Neural cell (in vitro differentiated cells): Measurements from ENCODE around the gene RNF19B. TPM values are rescaled to one million over a fixed set of nuclear protein-coding genes. Genes with fewer than 3 reads are reported as not detected.

Experiments
- H2AFZ ChIP-seq: fragments of 200-600, 300-800 bp; sonication (generic), shearing (Covaris generic); 2 replicates; pipeline ENCODE4 v1.6.0; 2014; ENCODE audit warnings: low read depth, mild to moderate bottlenecking, antibody characterized with exemption, low read length, moderate library complexity
- H3F3A ChIP-seq: fragments of 200-600 bp; shearing (Covaris generic); 2 replicates; pipeline ENCODE4 v1.6.1; 2016; ENCODE audit warnings: mild to moderate bottlenecking, moderate library complexity, mixed read lengths, antibody characterized with exemption, low read length; ENCODE audit not compliant: insufficient read depth, poor library complexity, severe bottlenecking
- H3K27ac ChIP-seq: fragments of 200-600, 300-800 bp; sonication (generic), shearing (Covaris generic); 2 replicates; pipeline ENCODE4 v1.5.1; 2014; ENCODE audit warnings: mild to moderate bottlenecking, low read length, moderate library complexity
- H3K27me3 ChIP-seq: fragments of 300-800, 200-600 bp; sonication (generic), shearing (Covaris generic); 2 replicates; pipeline ENCODE4 v1.6.0; 2014; ENCODE audit warnings: mild to moderate bottlenecking, low read depth, low read length, moderate library complexity; ENCODE audit not compliant: insufficient read depth
- H3K36me3 ChIP-seq: fragments of 300-800, 200-600 bp; sonication (generic), shearing (Covaris generic); 2 replicates; pipeline ENCODE4 v1.5.1; 2014; ENCODE audit warnings: mild to moderate bottlenecking, antibody characterized with exemption, low read length, moderate library complexity; ENCODE audit not compliant: insufficient read depth
- H3K4me2 ChIP-seq: fragments of 300-800, 200-600 bp; sonication (generic), shearing (Covaris generic); 2 replicates; pipeline ENCODE4 v1.6.0; 2014; ENCODE audit warnings: mild to moderate bottlenecking, low read length
- H3K4me3 ChIP-seq: fragments of 300-800, 200-600 bp; sonication (generic), shearing (Covaris generic); 2 replicates; pipeline ENCODE4 v1.5.1; 2014; ENCODE audit warnings: mild to moderate bottlenecking, low read length, moderate library complexity
- H3K79me2 ChIP-seq: fragments of 200-600 bp; shearing (Covaris generic); replicated peaks from 2 replicates; pipeline ENCODE4 v1.6.0; 2014; ENCODE audit warnings: mild to moderate bottlenecking, low read length, moderate library complexity; ENCODE audit not compliant: insufficient read depth
- H3K9ac ChIP-seq: fragments of 300-800, 200-600 bp; sonication (generic), shearing (Covaris generic); 2 replicates; pipeline ENCODE4 v1.6.1; 2016; ENCODE audit warnings: mild to moderate bottlenecking, low read length, mixed read lengths
- H3K9me2 ChIP-seq: fragments of 200-600 bp; shearing (Covaris generic); 2 replicates; pipeline ENCODE4 v1.6.1; 2016; ENCODE audit warnings: mild to moderate bottlenecking, low read length, mixed read lengths; ENCODE audit not compliant: insufficient read depth
- H3K9me3 ChIP-seq: fragments of 200-600, 300-800 bp; sonication (generic), shearing (Covaris generic); 2 replicates; pipeline ENCODE4 v1.6.1; 2016; ENCODE audit warnings: mild to moderate bottlenecking, mixed run types, low read length, moderate library complexity, mixed read lengths
- H4K20me1 ChIP-seq: fragments of 200-600 bp; shearing (Covaris generic); 2 replicates; pipeline ENCODE4 v1.6.1; 2016; ENCODE audit warnings: mild to moderate bottlenecking, mixed run types; ENCODE audit not compliant: insufficient read depth
- CTCF ChIP-seq: fragments of 450-650 bp; IDR thresholded peaks from 2 replicates; pipeline ENCODE4 v1.5.1; 2014; ENCODE audit warnings: antibody characterized with exemption, mild to moderate bottlenecking, moderate library complexity; ENCODE audit not compliant: poor library complexity, severe bottlenecking
- EP300 ChIP-seq: fragments of 450-650 bp; conservative IDR thresholded peaks from 2 replicates; pipeline ENCODE4 v1.6.1; 2014; ENCODE audit warnings: antibody characterized with exemption, mild to moderate bottlenecking, moderate library complexity; ENCODE audit not compliant: poor library complexity, severe bottlenecking
- EZH2 ChIP-seq: fragments of 200-600, 300-800 bp; shearing (Covaris generic), sonication (generic); IDR thresholded peaks from 2 replicates; pipeline ENCODE4 v1.6.1; 2014; ENCODE audit warnings: antibody characterized with exemption, low read length, borderline replicate concordance, mild to moderate bottlenecking; ENCODE audit not compliant: insufficient read depth, poor library complexity, severe bottlenecking
- MXI1 ChIP-seq: fragments of 450-650 bp; conservative IDR thresholded peaks from 2 replicates; pipeline ENCODE4 v1.6.1; 2014; ENCODE audit warnings: antibody characterized with exemption, mild to moderate bottlenecking; ENCODE audit not compliant: poor library complexity, severe bottlenecking
- POLR2AphosphoS5 ChIP-seq: IDR thresholded peaks from 2 replicates; pipeline ENCODE4 v1.6.1; 2012
- RAD21 ChIP-seq: fragments of 450-650 bp; conservative IDR thresholded peaks from 2 replicates; pipeline ENCODE4 v1.6.1; 2014; ENCODE audit warnings: antibody characterized with exemption, mild to moderate bottlenecking, moderate library complexity
- REST ChIP-seq: IDR thresholded peaks from 2 replicates; pipeline ENCODE4 v1.6.1; 2012; ENCODE audit warnings: borderline replicate concordance
- SMC3 ChIP-seq: fragments of 450-650 bp; conservative IDR thresholded peaks from 2 replicates; pipeline ENCODE4 v1.6.1; 2014; ENCODE audit warnings: antibody characterized with exemption, mild to moderate bottlenecking, moderate library complexity; ENCODE audit not compliant: poor library complexity
- TAF1 ChIP-seq: IDR thresholded peaks from 2 replicates; pipeline ENCODE4 v1.6.1; 2012; ENCODE audit warnings: low read depth
- polyA plus RNA-seq: library from polyadenylated mRNA; depleted of rRNA; stranded (reverse); fragments of >200 nt; gene quantifications from 2 replicates; pipeline ENCODE4 v1.2.3, GENCODE V29; 2014

Gene RNF19B
- polyA plus RNA-seq, 1 donor from 2014 or later: 22.1 TPM

- Histone ChIP-seq H3K9me2 (no peaks in the 10 kb centered on the region), H3K4me2 (no peak overlapping the region), H3K27me3 (peaks cover 22% of the 10 kb centered on the region), H3K9ac (no peak overlapping the region), H3K27ac (no peak overlapping the region), H4K20me1 (no peaks in the 10 kb centered on the region), H3F3A (no peaks in the 10 kb centered on the region), H2AFZ (no peak overlapping the region), H3K9me3 (no peaks in the 10 kb centered on the region), H3K4me3 (no peak overlapping the region), H3K79me2 (no peaks in the 10 kb centered on the region), H3K36me3 (no peaks in the 10 kb centered on the region)
- no peak for TF ChIP-seq CTCF
- TF ChIP-seq EP300: no peak
- TF ChIP-seq REST: no peak
- TF ChIP-seq SMC3: no peak
- TF ChIP-seq EZH2: no peak
- no peak for TF ChIP-seq RAD21
- no peak for TF ChIP-seq POLR2AphosphoS5
- no peak for TF ChIP-seq MXI1
- TF ChIP-seq TAF1: no peak
Observed at GRCh38 chr1:32924881-32925344, 39.7 kb downstream of the RNF19B start.

- H3K9me3 ChIP-seq: no peaks in the 10 kb centered on the region
- no peaks in the 10 kb centered on the region for H3K79me2 ChIP-seq
- H3K4me3 ChIP-seq: no peak overlapping the region
- H3K9ac ChIP-seq: no peak overlapping the region
- H3K36me3 ChIP-seq: no peaks in the 10 kb centered on the region
- no peak overlapping the region for H3K4me2 ChIP-seq
- H3F3A ChIP-seq: no peaks in the 10 kb centered on the region
- H4K20me1 ChIP-seq: no peaks in the 10 kb centered on the region
- no peak for TF ChIP-seq EP300
- TF ChIP-seq POLR2AphosphoS5: no peak
- TF ChIP-seq SMC3: no peak
- no peak for TF ChIP-seq RAD21
- TF ChIP-seq TAF1: no peak
- no peak for TF ChIP-seq CTCF
- no peak for TF ChIP-seq EZH2
- H2AFZ ChIP-seq: no peak overlapping the region
- H3K9me2 ChIP-seq: no peaks in the 10 kb centered on the region
- no peak overlapping the region for H3K27ac ChIP-seq
- H3K27me3 ChIP-seq: peaks cover 18% of the 10 kb centered on the region
Observed at GRCh38 chr1:32920833-32921232, 43.8 kb downstream of the RNF19B start.
